Hippocampal formation (tissue), 2 donors: ENCODE results near the gene SLC41A3.
"Not testable (repeated sequence)": the region's sequence is repeated elsewhere in the genome, so short reads cannot be mapped to it uniquely, and the experiment has no call there.

Experiments used
- DNase-seq, 2 donors: peaks; one replicate each; lab custom pipeline; 2025; lab: John Stamatoyannopoulos, UW

SLC41A3 gene

GRCh38 chr3:126053949-126054569, 29.9 kb downstream of the SLC41A3 start:
- no peak for DNase-seq

DNA sequence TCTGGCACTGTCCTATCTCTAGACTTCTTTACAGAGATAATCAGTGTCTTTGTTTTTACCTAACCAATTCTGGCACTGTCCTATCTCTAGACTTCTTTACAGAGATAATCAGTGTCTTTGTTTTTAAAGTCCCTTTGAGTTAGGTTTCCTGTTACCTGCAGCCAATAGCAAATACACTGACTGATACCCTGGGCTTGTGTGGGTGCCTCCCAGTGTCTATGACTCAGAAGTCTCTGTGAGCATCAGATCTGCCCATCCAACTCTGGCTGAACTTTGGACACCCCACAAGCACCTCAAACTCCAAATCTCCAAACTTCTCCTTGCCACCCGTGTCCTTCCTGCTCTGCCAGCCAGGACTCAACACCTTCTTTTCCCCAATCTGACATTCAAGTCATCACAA, 30.4 kb downstream of the SLC41A3 start:
- no peak for DNase-seq

- no peak for DNase-seq
Observed at GRCh38 chr3:126052196-126053058, 31.5 kb downstream of the SLC41A3 start.

- DNase-seq, result no peak
Observed at GRCh38 chr3:126051741-126052140, 32.2 kb downstream of the SLC41A3 start.

GRCh38 chr3:126051234-126051633, 32.7 kb downstream of the SLC41A3 start:
- DNase-seq, result no peak

DNA sequence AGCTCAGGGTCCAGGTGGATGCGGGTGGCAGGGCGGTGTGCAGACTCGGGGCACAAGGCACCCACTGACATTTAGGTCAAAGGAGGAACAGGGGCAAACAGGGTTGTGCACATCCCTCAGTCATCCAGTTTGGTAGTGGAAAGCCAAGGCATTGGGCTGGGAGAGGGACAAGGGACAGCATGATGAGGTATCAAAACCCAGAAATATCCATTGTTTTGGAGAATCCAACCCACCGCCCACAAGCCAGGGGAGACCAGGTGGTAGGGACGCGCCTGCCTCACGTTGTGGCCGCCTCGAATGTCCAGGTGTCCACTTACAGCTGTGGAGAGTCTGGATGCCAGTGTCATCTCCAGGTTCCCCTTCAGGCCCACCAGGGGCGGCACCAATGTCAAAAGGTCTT, 33.3 kb downstream of the SLC41A3 start:
- DNase-seq, result no peak

GRCh38 chr3:126050050-126050392, 33.9 kb downstream of the SLC41A3 start:
- DNase-seq, result no peak

GRCh38 chr3:126049289-126050049, 34.5 kb downstream of the SLC41A3 start:
- no peak for DNase-seq

- no peak for DNase-seq
Observed at GRCh38 chr3:126040386-126040785, 43.5 kb downstream of the SLC41A3 start.

DNA sequence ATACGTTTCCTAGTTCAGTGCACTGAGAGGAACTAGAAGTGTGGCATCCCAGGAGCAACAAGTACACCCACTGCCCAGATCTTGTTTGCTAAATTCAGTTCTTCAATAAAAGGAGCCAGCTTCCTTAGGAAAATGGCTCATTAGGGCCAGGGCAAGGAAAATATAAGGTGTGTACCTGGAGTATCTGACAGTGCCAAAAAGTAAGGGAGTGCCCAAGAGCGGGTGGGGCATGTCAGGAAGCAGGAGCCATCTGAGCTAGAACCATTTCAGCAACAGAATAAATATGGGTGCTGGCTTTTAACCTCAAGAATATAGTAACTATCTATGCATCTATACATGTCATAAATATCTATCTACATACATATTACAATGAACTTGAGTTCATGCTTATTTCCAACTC, 44.1 kb downstream of the SLC41A3 start:
- no peak for DNase-seq

- not testable (repeated sequence) for DNase-seq
Observed at GRCh38 chr3:126038791-126039190, 45.1 kb downstream of the SLC41A3 start.

DNA sequence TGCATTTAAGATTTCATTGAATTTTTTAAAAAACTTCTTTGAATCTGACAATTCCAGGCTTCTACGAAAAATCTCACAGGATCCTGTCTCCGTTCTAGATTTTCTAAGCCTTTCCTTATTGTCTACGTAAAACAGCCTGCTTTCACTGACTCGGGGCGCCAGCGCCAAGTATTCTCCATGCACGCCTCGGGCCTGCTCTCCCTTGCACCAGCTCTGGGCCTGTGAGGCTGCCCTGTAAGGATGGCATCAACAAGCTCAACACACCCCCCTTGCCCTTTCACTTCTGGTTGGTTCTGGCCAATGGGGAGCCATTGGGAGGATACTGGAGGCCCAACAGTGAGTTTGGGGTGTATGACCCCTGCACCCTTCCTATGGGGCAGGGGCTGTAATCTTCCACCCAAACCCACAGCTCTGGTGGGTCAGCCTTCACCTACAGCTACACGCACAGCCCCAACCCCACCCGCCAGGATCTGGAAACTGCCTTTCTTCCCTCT, 47.8 kb downstream of the SLC41A3 start:
- no peak for DNase-seq

GRCh38 chr3:126035362-126036050, 48.4 kb downstream of the SLC41A3 start:
- DNase-seq, result no peak

- no peak for DNase-seq
Observed at GRCh38 chr3:126034481-126035361, 49.2 kb downstream of the SLC41A3 start.

DNA sequence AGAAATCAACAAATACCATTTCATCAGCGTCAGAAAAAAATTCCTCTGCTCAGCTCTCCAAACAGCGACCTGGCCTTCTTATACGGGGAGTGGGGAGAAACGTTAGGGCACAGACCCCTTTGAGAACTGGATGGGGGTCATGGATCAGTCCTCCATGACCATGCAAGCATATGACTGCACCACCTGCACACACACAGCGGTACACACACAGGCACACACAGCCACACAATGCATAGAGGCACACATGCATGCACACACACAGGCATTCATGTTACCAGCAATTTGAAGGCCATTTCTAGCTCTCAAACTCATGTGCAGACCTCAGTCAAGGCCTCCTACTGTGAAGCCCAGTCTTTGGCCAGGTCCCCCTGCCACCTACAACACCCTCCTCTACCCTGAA, 50.2 kb downstream of the SLC41A3 start:
- DNase-seq, result no peak

GRCh38 chr3:126033051-126033745, 50.7 kb downstream of the SLC41A3 start:
- no peak for DNase-seq

- DNase-seq, result no peak
Observed at GRCh38 chr3:126031981-126032471, 51.9 kb downstream of the SLC41A3 start.

DNA sequence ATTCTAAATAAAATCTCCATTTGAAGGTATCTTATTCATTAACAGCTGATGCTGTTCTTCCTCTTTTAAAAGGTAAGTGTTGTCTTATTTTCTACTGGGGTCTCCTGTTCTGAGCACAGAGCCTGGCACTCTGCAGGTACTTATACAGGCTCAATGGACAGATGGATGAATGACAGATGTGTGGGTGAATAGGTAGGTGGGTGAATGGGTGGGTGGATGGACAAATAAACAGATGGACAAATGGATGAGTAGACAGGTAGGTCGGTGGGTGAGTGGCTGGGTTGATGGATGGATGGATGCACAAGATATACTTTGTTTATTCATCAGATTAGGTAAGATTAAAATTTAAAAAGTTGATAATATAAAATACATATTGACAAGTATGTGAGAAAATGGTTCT, 53.5 kb downstream of the SLC41A3 start:
- no peak for DNase-seq

DNA sequence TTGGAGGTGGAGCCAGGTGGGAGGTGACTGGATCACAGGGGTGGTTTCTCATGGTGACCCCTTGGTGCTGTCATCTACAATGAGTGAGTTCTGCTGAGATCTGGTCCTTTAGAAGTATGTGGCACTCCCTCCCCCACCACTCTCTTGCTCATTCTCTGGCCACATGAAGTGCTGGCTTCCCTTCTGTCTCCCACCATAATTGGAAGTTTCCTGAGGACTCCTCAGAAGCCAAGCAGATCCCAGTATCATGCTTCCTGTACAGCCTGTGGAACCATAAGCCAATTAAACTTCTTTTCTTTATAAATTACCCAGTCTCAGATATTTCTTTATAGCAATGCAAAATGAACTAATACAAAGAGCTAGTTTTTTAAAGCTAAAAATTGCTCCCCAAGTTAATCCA, 54.7 kb downstream of the SLC41A3 start:
- DNase-seq, result no peak

DNA sequence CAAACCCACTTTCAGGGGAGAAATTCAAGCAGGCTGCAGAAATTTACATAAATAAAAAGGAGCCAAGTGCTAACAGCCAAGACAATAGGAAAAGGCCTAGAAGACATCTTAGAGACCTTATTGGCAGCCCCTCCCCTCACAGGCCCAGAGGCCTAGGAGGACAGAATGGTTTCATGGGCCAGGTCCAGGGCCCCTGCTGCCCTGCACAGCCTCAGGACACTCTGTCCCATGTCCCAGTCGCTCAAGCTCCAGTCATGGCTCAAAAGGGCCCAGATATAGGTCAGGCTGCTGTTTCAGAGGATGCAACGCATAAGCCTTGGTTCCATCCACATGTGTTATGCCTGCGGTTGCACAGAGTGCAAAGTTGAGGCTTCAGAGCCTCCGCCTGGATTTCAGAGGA, 55.8 kb downstream of the SLC41A3 start:
- no peak for DNase-seq
